GM12878 (cell line): Measurements from ENCODE around the gene DNAJB2. TPM values are rescaled to one million over a fixed set of nuclear protein-coding genes. Genes with fewer than 3 reads are reported as not detected.

Experiments used
- CHD2 ChIP-seq: IDR thresholded peaks from 2 replicates; pipeline ENCODE4 v1.6.1; 2011; ENCODE audit warnings: low read depth, low read length, improper control_type of control experiment, borderline replicate concordance
- FOS ChIP-seq: IDR thresholded peaks from 3 replicates; pipeline ENCODE4 v1.6.1; 2011; ENCODE audit warnings: borderline replicate concordance; ENCODE audit not compliant: insufficient read length; ENCODE audit errors: extremely low read depth
- FOXM1 ChIP-seq: IDR thresholded peaks from 2 replicates; pipeline ENCODE4 v1.6.1; 2012; ENCODE audit warnings: low read depth, mild to moderate bottlenecking, inconsistent platforms, low read length, moderate library complexity
- IRF4 ChIP-seq: IDR thresholded peaks from 2 replicates; pipeline ENCODE4 v1.6.1; 2011; ENCODE audit warnings: low read depth, low read length
- KLF5 ChIP-seq: fragments of 450-650 bp; IDR thresholded peaks from 2 replicates; pipeline ENCODE4 v1.6.1; 2014; ENCODE audit warnings: mild to moderate bottlenecking; ENCODE audit not compliant: partially characterized antibody
- MEF2B ChIP-seq: fragments of 450-650 bp; IDR thresholded peaks from 2 replicates; pipeline ENCODE4 v1.6.1; 2018; ENCODE audit warnings: mild to moderate bottlenecking, moderate library complexity; ENCODE audit not compliant: partially characterized antibody, poor library complexity, severe bottlenecking
- MTA2 ChIP-seq: fragments of 450-650 bp; IDR thresholded peaks from 2 replicates; pipeline ENCODE4 v1.6.1; 2016; ENCODE audit warnings: low read depth, mild to moderate bottlenecking, moderate library complexity
- NFYB ChIP-seq: IDR thresholded peaks from 2 replicates; pipeline ENCODE4 v1.6.1; 2011; ENCODE audit warnings: low read depth, mild to moderate bottlenecking, low read length, improper control_type of control experiment, moderate library complexity; ENCODE audit not compliant: insufficient read depth
- NR2F1 ChIP-seq: fragments of 450-650 bp; conservative IDR thresholded peaks from 2 replicates; pipeline ENCODE4 v1.6.1; 2017; ENCODE audit warnings: mild to moderate bottlenecking
- RELA ChIP-seq: fragments of 450-650 bp; IDR thresholded peaks from 2 replicates; pipeline ENCODE4 v1.8.0; 2014; ENCODE audit warnings: borderline replicate concordance; ENCODE audit not compliant: partially characterized antibody
- RFX5 ChIP-seq: IDR thresholded peaks from 2 replicates; pipeline ENCODE4 v1.6.1; 2011; ENCODE audit warnings: low read depth, low read length, improper control_type of control experiment
- SIN3A ChIP-seq: IDR thresholded peaks from 2 replicates; pipeline ENCODE4 v1.6.1; 2012; ENCODE audit warnings: low read depth, low read length, improper control_type of control experiment
- SUZ12 ChIP-seq: fragments of 200-600 bp; sonication (generic); IDR thresholded peaks from one replicate; pipeline ENCODE4 v1.6.1; 2018; ENCODE audit warnings: antibody characterized with exemption, mild to moderate bottlenecking; ENCODE audit not compliant: unreplicated experiment
- WRNIP1 ChIP-seq: IDR thresholded peaks from 2 replicates; pipeline ENCODE4 v1.6.1; 2011; ENCODE audit warnings: low read depth, low read length, improper control_type of control experiment, borderline replicate concordance
- YY1 ChIP-seq: IDR thresholded peaks from 2 replicates; pipeline ENCODE4 v1.6.1; 2011; ENCODE audit warnings: low read depth, mild to moderate bottlenecking, low read length
- polyA plus RNA-seq, 11 experiments: library from polyadenylated mRNA; depleted of rRNA in 4 of 11; unstranded in 6 of 11; stranded (reverse) in 5 of 11; fragments of >200 nt; fragmentation: Nextera tagmentation in 4 of 11; fragmentation: Illumina TruSeq in 1 of 11; extraction: Ambion mirVana in 4 of 11; extraction: Trizol in 1 of 11; gene quantifications; 1 replicate in 1 of 11; 2 replicates in 10 of 11; pipeline versions ENCODE4 v1.2.1 to v1.2.3, GENCODE V29; 2011 to 2016; ENCODE audit warnings: inconsistent platforms in 2 of 11, missing spikeins in 2 of 11, low read depth in 1 of 11
- total RNA-seq, 4 experiments: library from RNA; depleted of rRNA in 3 of 4; stranded (reverse); fragments of >200 nt in 3 of 4; fragmentation: Illumina TruSeq in 1 of 4; extraction: Trizol in 1 of 4; gene quantifications; 2 replicates each; pipeline versions ENCODE4 v1.2.1 to v1.2.3, GENCODE V29; 2013 to 2021
- TF ChIP-seq, protein P1 (sequence below): fragments of 450-650 bp; IDR thresholded peaks from 2 replicates; pipeline ENCODE4 v1.6.1; 2017; ENCODE audit warnings: antibody characterized with exemption, mild to moderate bottlenecking, moderate library complexity
- TF ChIP-seq, protein P2 (sequence below): fragments of 450-650 bp; IDR thresholded peaks from 2 replicates; pipeline ENCODE4 v1.6.1; 2017; ENCODE audit warnings: mild to moderate bottlenecking, moderate library complexity
- TF ChIP-seq, protein P3 (sequence below): IDR thresholded peaks from 2 replicates; pipeline ENCODE4 v1.6.1; 2011; ENCODE audit warnings: borderline replicate concordance, low read depth, mild to moderate bottlenecking, moderate library complexity, low read length; ENCODE audit not compliant: insufficient read depth, poor library complexity, severe bottlenecking

The DNAJB2 gene
- total and polyA plus RNA-seq, 10 of the 15 experiments (the other 5 are each of a cell fraction or from before 2014, with no cell fraction given) = 0.26 to 36.5 (median 12.5) TPM

GRCh38 chr2:219277703-219278654, 1.2 kb upstream of the DNAJB2 start (continued):
- TF ChIP-seq, protein P1, sequence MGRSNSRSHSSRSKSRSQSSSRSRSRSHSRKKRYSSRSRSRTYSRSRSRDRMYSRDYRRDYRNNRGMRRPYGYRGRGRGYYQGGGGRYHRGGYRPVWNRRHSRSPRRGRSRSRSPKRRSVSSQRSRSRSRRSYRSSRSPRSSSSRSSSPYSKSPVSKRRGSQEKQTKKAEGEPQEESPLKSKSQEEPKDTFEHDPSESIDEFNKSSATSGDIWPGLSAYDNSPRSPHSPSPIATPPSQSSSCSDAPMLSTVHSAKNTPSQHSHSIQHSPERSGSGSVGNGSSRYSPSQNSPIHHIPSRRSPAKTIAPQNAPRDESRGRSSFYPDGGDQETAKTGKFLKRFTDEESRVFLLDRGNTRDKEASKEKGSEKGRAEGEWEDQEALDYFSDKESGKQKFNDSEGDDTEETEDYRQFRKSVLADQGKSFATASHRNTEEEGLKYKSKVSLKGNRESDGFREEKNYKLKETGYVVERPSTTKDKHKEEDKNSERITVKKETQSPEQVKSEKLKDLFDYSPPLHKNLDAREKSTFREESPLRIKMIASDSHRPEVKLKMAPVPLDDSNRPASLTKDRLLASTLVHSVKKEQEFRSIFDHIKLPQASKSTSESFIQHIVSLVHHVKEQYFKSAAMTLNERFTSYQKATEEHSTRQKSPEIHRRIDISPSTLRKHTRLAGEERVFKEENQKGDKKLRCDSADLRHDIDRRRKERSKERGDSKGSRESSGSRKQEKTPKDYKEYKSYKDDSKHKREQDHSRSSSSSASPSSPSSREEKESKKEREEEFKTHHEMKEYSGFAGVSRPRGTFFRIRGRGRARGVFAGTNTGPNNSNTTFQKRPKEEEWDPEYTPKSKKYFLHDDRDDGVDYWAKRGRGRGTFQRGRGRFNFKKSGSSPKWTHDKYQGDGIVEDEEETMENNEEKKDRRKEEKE = no peak
- TF ChIP-seq YY1 = peak; percentile 78
- TF ChIP-seq, protein P2, sequence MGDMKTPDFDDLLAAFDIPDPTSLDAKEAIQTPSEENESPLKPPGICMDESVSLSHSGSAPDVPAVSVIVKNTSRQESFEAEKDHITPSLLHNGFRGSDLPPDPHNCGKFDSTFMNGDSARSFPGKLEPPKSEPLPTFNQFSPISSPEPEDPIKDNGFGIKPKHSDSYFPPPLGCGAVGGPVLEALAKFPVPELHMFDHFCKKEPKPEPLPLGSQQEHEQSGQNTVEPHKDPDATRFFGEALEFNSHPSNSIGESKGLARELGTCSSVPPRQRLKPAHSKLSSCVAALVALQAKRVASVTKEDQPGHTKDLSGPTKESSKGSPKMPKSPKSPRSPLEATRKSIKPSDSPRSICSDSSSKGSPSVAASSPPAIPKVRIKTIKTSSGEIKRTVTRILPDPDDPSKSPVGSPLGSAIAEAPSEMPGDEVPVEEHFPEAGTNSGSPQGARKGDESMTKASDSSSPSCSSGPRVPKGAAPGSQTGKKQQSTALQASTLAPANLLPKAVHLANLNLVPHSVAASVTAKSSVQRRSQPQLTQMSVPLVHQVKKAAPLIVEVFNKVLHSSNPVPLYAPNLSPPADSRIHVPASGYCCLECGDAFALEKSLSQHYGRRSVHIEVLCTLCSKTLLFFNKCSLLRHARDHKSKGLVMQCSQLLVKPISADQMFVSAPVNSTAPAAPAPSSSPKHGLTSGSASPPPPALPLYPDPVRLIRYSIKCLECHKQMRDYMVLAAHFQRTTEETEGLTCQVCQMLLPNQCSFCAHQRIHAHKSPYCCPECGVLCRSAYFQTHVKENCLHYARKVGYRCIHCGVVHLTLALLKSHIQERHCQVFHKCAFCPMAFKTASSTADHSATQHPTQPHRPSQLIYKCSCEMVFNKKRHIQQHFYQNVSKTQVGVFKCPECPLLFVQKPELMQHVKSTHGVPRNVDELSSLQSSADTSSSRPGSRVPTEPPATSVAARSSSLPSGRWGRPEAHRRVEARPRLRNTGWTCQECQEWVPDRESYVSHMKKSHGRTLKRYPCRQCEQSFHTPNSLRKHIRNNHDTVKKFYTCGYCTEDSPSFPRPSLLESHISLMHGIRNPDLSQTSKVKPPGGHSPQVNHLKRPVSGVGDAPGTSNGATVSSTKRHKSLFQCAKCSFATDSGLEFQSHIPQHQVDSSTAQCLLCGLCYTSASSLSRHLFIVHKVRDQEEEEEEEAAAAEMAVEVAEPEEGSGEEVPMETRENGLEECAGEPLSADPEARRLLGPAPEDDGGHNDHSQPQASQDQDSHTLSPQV = 0 out of 2 replicates have a peak, but pooled peaks have one; percentile 59
- TF ChIP-seq SUZ12 = no peak
- TF ChIP-seq NFYB = 0 out of 2 replicates have a peak, but pooled peaks have one; percentile 21
- no peak; the same call in 1 of the 2 replicates for TF ChIP-seq IRF4
- TF ChIP-seq CHD2 = 0 out of 2 replicates have a peak, but pooled peaks have one; percentile 34
- TF ChIP-seq NR2F1 = no peak
- TF ChIP-seq SIN3A = no peak
- no peak for TF ChIP-seq FOS
- TF ChIP-seq MEF2B = peak; percentile 6
- peak; percentile 56; the same call in 1 of the 2 replicates for TF ChIP-seq FOXM1
- TF ChIP-seq KLF5 = peak; percentile 54
- TF ChIP-seq RELA = peak; percentile 91
- peak; percentile 62; the same call in 1 of the 2 replicates for TF ChIP-seq MTA2
- TF ChIP-seq RFX5 = 0 out of 2 replicates have a peak, but pooled peaks have one; percentile 7
- TF ChIP-seq WRNIP1 = no peak
- TF ChIP-seq, protein P3, sequence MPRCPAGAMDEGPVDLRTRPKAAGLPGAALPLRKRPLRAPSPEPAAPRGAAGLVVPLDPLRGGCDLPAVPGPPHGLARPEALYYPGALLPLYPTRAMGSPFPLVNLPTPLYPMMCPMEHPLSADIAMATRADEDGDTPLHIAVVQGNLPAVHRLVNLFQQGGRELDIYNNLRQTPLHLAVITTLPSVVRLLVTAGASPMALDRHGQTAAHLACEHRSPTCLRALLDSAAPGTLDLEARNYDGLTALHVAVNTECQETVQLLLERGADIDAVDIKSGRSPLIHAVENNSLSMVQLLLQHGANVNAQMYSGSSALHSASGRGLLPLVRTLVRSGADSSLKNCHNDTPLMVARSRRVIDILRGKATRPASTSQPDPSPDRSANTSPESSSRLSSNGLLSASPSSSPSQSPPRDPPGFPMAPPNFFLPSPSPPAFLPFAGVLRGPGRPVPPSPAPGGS = no peak
